HFF-Myc (cell line): Measurements from ENCODE around the gene ENO2.

Experiments
- DNase-seq: peaks from one replicate; pipeline ENCODE4 v3.0.0-alpha.2; 2011; ENCODE audit warnings: low read depth; ENCODE audit errors: extremely low read depth
- H3K4me3 ChIP-seq: replicated peaks from 2 replicates; pipeline ENCODE4 v1.5.1; 2011; ENCODE audit warnings: low read depth, mild to moderate bottlenecking, control low read depth, low read length
- CTCF ChIP-seq: IDR thresholded peaks from 2 replicates; pipeline ENCODE4 v1.5.1; 2012; ENCODE audit warnings: mild to moderate bottlenecking, low read depth, low read length, control low read depth; ENCODE audit errors: missing control alignments

The ENO2 gene

GRCh38 chr12:6921539-6921938 is 7.2 kb downstream of the ENO2 start:
- H3K4me3 ChIP-seq: no peak overlapping the region
- DNase-seq: no peak
- no peak for TF ChIP-seq CTCF

- no peak for TF ChIP-seq CTCF
- no peak overlapping the region for H3K4me3 ChIP-seq
- DNase-seq: no peak
Observed at GRCh38 chr12:6921996-6922946, 7.9 kb downstream of the ENO2 start.

DNA sequence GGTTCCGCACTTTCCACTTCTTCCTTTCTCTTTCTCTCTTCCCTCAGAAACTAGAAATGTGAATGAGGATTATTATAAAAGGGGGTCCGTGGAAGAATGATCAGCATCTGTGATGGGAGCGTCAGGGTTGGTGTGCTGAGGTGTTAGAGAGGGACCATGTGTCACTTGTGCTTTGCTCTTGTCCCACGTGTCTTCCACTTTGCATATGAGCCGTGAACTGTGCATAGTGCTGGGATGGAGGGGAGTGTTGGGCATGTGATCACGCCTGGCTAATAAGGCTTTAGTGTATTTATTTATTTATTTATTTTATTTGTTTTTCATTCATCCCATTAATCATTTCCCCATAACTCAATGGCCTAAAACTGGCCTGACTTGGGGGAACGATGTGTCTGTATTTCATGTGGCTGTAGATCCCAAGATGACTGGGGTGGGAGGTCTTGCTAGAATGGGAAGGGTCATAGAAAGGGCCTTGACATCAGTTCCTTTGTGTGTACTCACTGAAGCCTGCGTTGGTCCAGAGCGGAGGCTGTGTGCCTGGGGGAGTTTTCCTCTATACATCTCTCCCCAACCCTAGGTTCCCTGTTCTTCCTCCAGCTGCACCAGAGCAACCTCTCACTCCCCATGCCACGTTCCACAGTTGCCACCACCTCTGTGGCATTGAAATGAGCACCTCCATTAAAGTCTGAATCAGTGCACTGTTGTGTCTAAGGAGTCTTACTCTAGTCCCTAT is 8.8 kb downstream of the ENO2 start:
- H3K4me3 ChIP-seq: no peak overlapping the region
- TF ChIP-seq CTCF: no peak
- DNase-seq: no peak

- no peak for DNase-seq
- H3K4me3 ChIP-seq: no peak overlapping the region
- no peak for TF ChIP-seq CTCF
Observed at GRCh38 chr12:6923851-6924250, 9.5 kb downstream of the ENO2 start.

GRCh38 chr12:6925239-6925539 is 10.8 kb downstream of the ENO2 start:
- peak overlapping the region; percentile 91 for H3K4me3 ChIP-seq
- no peak for TF ChIP-seq CTCF
- no peak for DNase-seq

DNA sequence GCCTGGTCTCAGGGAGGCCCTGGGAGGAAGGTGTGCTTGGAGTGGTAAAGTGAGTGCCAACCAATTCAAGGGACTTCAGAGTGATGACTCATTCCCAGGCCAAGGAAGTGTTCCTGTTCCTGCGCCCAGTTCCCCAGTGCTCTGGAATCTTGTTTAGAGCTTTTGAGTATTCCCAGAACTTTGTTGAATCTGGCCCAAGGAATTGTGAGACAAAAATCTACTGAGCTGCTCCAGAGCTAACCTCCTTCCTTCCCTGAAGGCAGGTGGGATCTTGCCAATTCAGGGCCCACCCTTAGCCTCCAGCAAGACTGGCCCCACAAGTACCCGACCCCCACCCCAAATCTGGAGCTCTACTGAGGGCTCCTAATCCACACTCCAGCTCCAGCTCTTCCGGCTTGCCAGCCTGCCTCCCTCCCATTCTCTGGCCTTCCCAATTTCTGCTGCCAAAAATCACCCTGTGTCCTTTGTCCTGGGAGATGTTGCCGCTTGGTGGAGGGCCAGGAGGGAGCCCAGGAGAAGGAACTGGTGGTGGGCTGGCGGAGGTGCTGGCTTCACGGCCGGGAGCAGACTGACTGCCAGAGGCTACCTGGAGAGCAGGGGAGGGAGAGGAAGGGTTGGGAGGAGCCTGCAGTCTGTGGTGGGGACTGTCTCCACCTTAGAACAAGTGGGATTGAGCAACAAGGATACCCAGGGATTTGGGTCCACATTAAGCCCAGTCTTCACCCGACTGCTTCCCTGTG is 11.3 kb downstream of the ENO2 start:
- peak; percentile 87 for DNase-seq
- no peak for TF ChIP-seq CTCF
- H3K4me3 ChIP-seq: peak overlapping the region; percentile 91
